Measurements from ENCODE around the gene ZNHIT2. TPM values are rescaled to one million over a fixed set of nuclear protein-coding genes. Genes with fewer than 3 reads are reported as not detected.
A peak's percentile ranks its signal among the peaks of the same experiment; 100 is the strongest.

Gene ZNHIT2
- total RNA-seq, 2 donors from 2014 or later, result 8.7 to 12.0 TPM

GRCh38 chr11:65109231-65110198 is 8.0 kb downstream of the ZNHIT2 start:
- DNase-seq (ENCODE audit: low spot score), result no peak
- H3K4me3 ChIP-seq, result no peak overlapping the region
- peak overlapping the region in 1 of 2 donors; percentile 82 for H3K27ac ChIP-seq
- H3K9me3 ChIP-seq, result no peaks in the 10 kb centered on the region
- peaks cover 23% of the 10 kb centered on the region for H3K36me3 ChIP-seq
- peaks cover 0 to 49% of the 10 kb centered on the region in 2 donors for H3K4me1 ChIP-seq
- no peaks in the 10 kb centered on the region for H3K27me3 ChIP-seq
- TF ChIP-seq, protein P1, sequence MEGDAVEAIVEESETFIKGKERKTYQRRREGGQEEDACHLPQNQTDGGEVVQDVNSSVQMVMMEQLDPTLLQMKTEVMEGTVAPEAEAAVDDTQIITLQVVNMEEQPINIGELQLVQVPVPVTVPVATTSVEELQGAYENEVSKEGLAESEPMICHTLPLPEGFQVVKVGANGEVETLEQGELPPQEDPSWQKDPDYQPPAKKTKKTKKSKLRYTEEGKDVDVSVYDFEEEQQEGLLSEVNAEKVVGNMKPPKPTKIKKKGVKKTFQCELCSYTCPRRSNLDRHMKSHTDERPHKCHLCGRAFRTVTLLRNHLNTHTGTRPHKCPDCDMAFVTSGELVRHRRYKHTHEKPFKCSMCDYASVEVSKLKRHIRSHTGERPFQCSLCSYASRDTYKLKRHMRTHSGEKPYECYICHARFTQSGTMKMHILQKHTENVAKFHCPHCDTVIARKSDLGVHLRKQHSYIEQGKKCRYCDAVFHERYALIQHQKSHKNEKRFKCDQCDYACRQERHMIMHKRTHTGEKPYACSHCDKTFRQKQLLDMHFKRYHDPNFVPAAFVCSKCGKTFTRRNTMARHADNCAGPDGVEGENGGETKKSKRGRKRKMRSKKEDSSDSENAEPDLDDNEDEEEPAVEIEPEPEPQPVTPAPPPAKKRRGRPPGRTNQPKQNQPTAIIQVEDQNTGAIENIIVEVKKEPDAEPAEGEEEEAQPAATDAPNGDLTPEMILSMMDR (IDR thresholded peaks at IDR 0.05), result no peak

DNA sequence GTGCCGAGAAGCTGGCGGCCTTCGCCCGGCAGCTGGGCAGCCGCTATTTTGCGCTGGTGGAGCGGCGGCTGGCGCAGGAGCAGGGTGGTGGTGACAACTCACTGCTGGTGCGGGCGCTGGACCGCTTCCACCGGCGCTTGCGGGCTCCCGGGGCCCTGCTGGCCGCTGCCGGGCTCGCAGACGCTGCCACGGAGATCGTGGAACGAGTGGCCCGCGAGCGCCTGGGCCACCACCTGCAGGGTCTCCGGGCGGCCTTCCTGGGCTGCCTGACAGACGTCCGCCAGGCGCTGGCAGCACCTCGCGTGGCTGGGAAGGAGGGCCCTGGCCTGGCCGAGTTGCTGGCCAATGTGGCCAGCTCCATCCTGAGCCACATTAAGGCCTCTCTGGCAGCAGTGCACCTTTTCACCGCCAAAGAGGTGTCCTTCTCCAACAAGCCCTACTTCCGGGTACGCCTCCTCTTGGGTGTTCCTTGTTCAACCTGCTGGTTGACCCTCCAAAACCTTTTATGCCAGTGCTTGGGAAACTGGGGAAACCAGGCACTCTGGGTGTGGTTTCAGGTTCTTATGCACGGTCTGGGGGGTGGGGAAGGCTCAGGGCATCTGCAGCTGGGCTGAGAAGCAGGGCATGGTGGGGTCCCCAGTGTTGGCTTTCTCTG is 8.9 kb downstream of the ZNHIT2 start:
- no peaks in the 10 kb centered on the region for H3K9me3 ChIP-seq
- H3K4me1 ChIP-seq, result peaks cover 0 to 55% of the 10 kb centered on the region in 2 donors
- H3K36me3 ChIP-seq, result peaks cover 23% of the 10 kb centered on the region
- H3K27me3 ChIP-seq, result no peaks in the 10 kb centered on the region
- TF ChIP-seq, protein P1 (IDR thresholded peaks at IDR 0.05), result no peak
- H3K27ac ChIP-seq, result no peak overlapping the region
- no peak for DNase-seq (ENCODE audit: low spot score)
- H3K4me3 ChIP-seq, result no peak overlapping the region

DNA sequence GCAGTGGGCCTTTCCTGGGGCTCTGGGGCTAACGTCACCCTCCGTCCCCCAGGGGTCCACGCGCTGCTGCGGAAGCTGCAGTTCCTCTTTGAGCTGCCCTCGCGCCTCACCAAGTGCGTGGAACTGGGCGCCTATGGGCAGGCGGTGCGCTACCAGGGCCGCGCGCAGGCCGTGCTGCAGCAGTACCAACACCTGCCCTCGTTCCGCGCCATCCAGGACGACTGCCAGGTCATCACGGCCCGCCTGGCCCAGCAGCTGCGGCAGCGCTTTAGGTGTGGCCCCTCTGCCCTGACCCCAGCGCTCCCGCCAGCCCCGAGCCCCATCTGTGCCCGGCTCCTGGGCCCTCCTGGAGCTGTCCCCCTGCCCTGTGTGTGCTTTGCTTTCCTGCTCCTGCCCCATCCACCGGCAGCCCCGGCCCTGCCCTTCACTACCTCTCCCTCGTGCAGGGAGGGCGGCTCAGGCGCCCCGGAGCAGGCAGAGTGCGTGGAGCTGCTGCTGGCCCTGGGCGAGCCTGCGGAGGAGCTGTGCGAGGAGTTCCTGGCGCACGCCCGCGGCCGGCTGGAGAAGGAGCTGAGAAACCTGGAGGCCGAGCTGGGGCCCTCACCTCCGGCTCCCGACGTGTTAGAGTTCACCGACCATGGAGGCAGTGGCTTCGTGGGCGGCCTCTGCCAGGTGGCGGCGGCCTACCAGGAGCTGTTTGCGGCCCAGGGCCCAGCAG is 9.6 kb downstream of the ZNHIT2 start:
- no peaks in the 10 kb centered on the region for H3K9me3 ChIP-seq
- H3K36me3 ChIP-seq, result peaks cover 23% of the 10 kb centered on the region
- no peaks in the 10 kb centered on the region for H3K27me3 ChIP-seq
- TF ChIP-seq, protein P1 (IDR thresholded peaks at IDR 0.05), result no peak
- peaks cover 0 to 55% of the 10 kb centered on the region in 2 donors for H3K4me1 ChIP-seq
- no peak for DNase-seq (ENCODE audit: low spot score)
- H3K27ac ChIP-seq, result no peak overlapping the region
- no peak overlapping the region for H3K4me3 ChIP-seq

DNA sequence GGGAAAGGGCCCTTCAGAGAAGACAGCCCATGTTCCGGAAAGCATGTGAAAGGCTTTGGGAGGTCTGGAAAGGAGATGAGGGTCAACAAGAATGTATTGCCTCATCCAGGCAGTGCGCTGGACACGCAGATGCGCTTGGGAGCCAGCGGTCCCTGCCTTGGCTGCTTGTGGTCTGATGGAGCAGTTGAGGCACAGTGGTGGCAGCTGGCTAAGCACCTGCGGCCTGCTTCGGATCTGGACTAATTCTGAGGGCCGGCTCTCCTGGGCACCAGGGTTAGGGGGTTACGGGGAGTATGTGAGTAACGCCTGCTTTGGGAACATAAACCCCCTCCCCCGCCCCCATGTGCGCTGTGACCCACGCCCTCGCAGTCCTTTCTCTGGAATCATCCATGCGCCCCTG is 10.4 kb downstream of the ZNHIT2 start:
- peaks cover 0 to 55% of the 10 kb centered on the region in 2 donors for H3K4me1 ChIP-seq
- H3K27me3 ChIP-seq, result no peaks in the 10 kb centered on the region
- no peak for DNase-seq (ENCODE audit: low spot score)
- peaks cover 23% of the 10 kb centered on the region for H3K36me3 ChIP-seq
- H3K4me3 ChIP-seq, result no peak overlapping the region
- no peak overlapping the region for H3K27ac ChIP-seq
- no peaks in the 10 kb centered on the region for H3K9me3 ChIP-seq
- TF ChIP-seq, protein P1 (IDR thresholded peaks at IDR 0.05), result no peak

- H3K27me3 ChIP-seq, result no peaks in the 10 kb centered on the region
- H3K4me1 ChIP-seq, result peaks cover 0 to 49% of the 10 kb centered on the region in 2 donors
- DNase-seq (ENCODE audit: low spot score), result no peak
- peaks cover 20% of the 10 kb centered on the region for H3K36me3 ChIP-seq
- H3K27ac ChIP-seq, result peak overlapping the region; percentile 72 to 83
- TF ChIP-seq, protein P1 (IDR thresholded peaks at IDR 0.05), result no peak
- H3K9me3 ChIP-seq, result no peaks in the 10 kb centered on the region
- no peak overlapping the region for H3K4me3 ChIP-seq
Observed at GRCh38 chr11:65104628-65105027, 12.9 kb downstream of the ZNHIT2 start.

Data from right atrium auricular region (tissue), 2 donors.